IMR-90 (cell line): ENCODE data around the gene VPS8. TPM values are rescaled to one million over a fixed set of nuclear protein-coding genes. Genes with fewer than 3 reads are reported as not detected.

Source experiments
- ATAC-seq: fragments of 200-7000 bp; cut with Tn5 transposase; 2 replicates; pipeline ENCODE4 v1.9.1; 2020; ENCODE audit warnings: low read depth, mild to moderate bottlenecking, moderate library complexity
- BruUV-seq: library from RNA; stranded (reverse); fragments of 400-500 nt; replicated peaks from 2 replicates; lab custom pipeline; 2021; lab: Mats Ljungman, UMichigan
- CTCF ChIA-PET: fragments of 300-600 bp; formaldehyde crosslinking; extraction: SDS; loops from one replicate; lab custom pipeline; 2021; ENCODE audit warnings: antibody characterized with exemption; lab: Yijun Ruan, JAX
- POLR2A ChIA-PET: fragments of 300-600 bp; sonication (Branson Sonifier 250); formaldehyde crosslinking; loops from one replicate; lab custom pipeline; 2022; ENCODE audit warnings: antibody characterized with exemption; ENCODE audit not compliant: unreplicated experiment; lab: Charles Lee
- DNase-seq: peaks from one replicate; pipeline ENCODE4 v3.0.0; 2013
- H2AFZ ChIP-seq: replicated peaks from 2 replicates; pipeline ENCODE3; 2013; ENCODE audit warnings: low read length, mild to moderate bottlenecking; ENCODE audit not compliant: poor library complexity
- H2AK5ac ChIP-seq: 2 replicates; pipeline ENCODE4 v1.6.1; 2013; ENCODE audit warnings: low read depth, low read length, inconsistent platforms
- H2AK9ac ChIP-seq: replicated peaks from 2 replicates; pipeline ENCODE3; 2013; ENCODE audit warnings: mild to moderate bottlenecking, low read depth, low read length, moderate library complexity; ENCODE audit not compliant: poor library complexity
- H2BK120ac ChIP-seq: 2 replicates; pipeline ENCODE4 v1.6.1; 2013; ENCODE audit warnings: low read depth, low read length, inconsistent platforms
- H2BK15ac ChIP-seq: 3 replicates; pipeline ENCODE4 v1.6.1; 2013; ENCODE audit warnings: low read depth, low read length, inconsistent platforms
- H2BK20ac ChIP-seq: 2 replicates; pipeline ENCODE4 v1.6.1; 2013; ENCODE audit warnings: low read depth, mild to moderate bottlenecking, inconsistent platforms, low read length, moderate library complexity
- H2BK5ac ChIP-seq: 2 replicates; pipeline ENCODE4 v1.6.1; 2013; ENCODE audit warnings: mild to moderate bottlenecking, low read depth, low read length, inconsistent platforms; ENCODE audit not compliant: poor library complexity, severe bottlenecking
- H3K14ac ChIP-seq: replicated peaks from 2 replicates; pipeline ENCODE4 v1.6.1; 2013; ENCODE audit warnings: low read depth, low read length, inconsistent platforms
- H3K18ac ChIP-seq: 2 replicates; pipeline ENCODE4 v1.6.1; 2013; ENCODE audit warnings: low read depth, low read length, control low read depth
- H3K23ac ChIP-seq: 2 replicates; pipeline ENCODE4 v1.6.1; 2013; ENCODE audit warnings: low read depth, low read length, inconsistent platforms
- H3K27ac ChIP-seq: 2 replicates; pipeline ENCODE4 v1.5.1; 2013; ENCODE audit warnings: mild to moderate bottlenecking, control low read depth, low read length; ENCODE audit not compliant: insufficient read depth
- H3K27me3 ChIP-seq: 2 replicates; pipeline ENCODE4 v1.6.1; 2013; ENCODE audit warnings: low read length; ENCODE audit not compliant: control insufficient read depth, insufficient read depth
- H3K36me3 ChIP-seq: 2 replicates; pipeline ENCODE4 v1.6.1; 2013; ENCODE audit warnings: low read length, mixed read lengths; ENCODE audit not compliant: control insufficient read depth, insufficient read depth
- H3K4ac ChIP-seq: 2 replicates; pipeline ENCODE4 v1.6.1; 2013; ENCODE audit warnings: low read depth, low read length, inconsistent platforms
- H3K4me1 ChIP-seq: 2 replicates; pipeline ENCODE4 v1.6.1; 2013; ENCODE audit warnings: low read length, mixed read lengths; ENCODE audit not compliant: control insufficient read depth, insufficient read depth
- H3K4me2 ChIP-seq: 2 replicates; pipeline ENCODE4 v1.6.1; 2013; ENCODE audit warnings: low read depth, mild to moderate bottlenecking, control low read depth, low read length, moderate library complexity
- H3K4me3 ChIP-seq: 2 replicates; pipeline ENCODE4 v1.5.1; 2013; ENCODE audit warnings: low read depth, mild to moderate bottlenecking, control low read depth, low read length, moderate library complexity; ENCODE audit not compliant: insufficient read depth
- H3K56ac ChIP-seq: 2 replicates; pipeline ENCODE4 v1.6.1; 2013; ENCODE audit warnings: low read length, inconsistent platforms; ENCODE audit not compliant: insufficient read depth; ENCODE audit errors: extremely low read depth
- H3K79me1 ChIP-seq, 2 experiments: 2 replicates each; pipeline ENCODE4 v1.6.1; 2013; ENCODE audit warnings: low read length in 2 of 2, inconsistent platforms in 1 of 2, low read depth in 1 of 2
- H3K9ac ChIP-seq: 2 replicates; pipeline ENCODE4 v1.6.1; 2013; ENCODE audit warnings: low read depth, low read length, control low read depth
- H3K9me1 ChIP-seq: 2 replicates; pipeline ENCODE4 v1.6.1; 2013; ENCODE audit warnings: low read length, inconsistent platforms; ENCODE audit not compliant: insufficient read depth
- H3K9me3 ChIP-seq: 2 replicates; pipeline ENCODE4 v1.6.1; 2013; ENCODE audit warnings: low read length; ENCODE audit not compliant: control insufficient read depth, insufficient read depth
- H4K20me1 ChIP-seq: 2 replicates; pipeline ENCODE4 v1.6.1; 2013; ENCODE audit warnings: low read length, inconsistent platforms; ENCODE audit not compliant: insufficient read depth
- H4K5ac ChIP-seq: 2 replicates; pipeline ENCODE4 v1.6.1; 2013; ENCODE audit warnings: mild to moderate bottlenecking, low read depth, low read length, control low read depth
- H4K8ac ChIP-seq, 2 experiments: 2 replicates each; pipeline ENCODE4 v1.6.1; 2013; ENCODE audit warnings: low read depth in 2 of 2, low read length in 2 of 2, control low read depth in 1 of 2, inconsistent platforms in 1 of 2
- H4K91ac ChIP-seq: 2 replicates; pipeline ENCODE4 v1.6.1; 2013; ENCODE audit warnings: low read depth, low read length, inconsistent platforms; ENCODE audit not compliant: insufficient read depth
- BHLHE40 ChIP-seq: fragments of 150-350 bp; IDR thresholded peaks from 2 replicates; pipeline ENCODE4 v1.6.1; 2016; ENCODE audit warnings: mild to moderate bottlenecking, low read depth, low read length
- CEBPB ChIP-seq: IDR thresholded peaks from 2 replicates; pipeline ENCODE4 v1.6.1; 2012; ENCODE audit warnings: low read depth, low read length, improper control_type of control experiment
- CHD1 ChIP-seq: IDR thresholded peaks from 2 replicates; pipeline ENCODE4 v1.6.1; 2012; ENCODE audit warnings: low read depth, low read length, improper control_type of control experiment
- FOS ChIP-seq: fragments of 150-350 bp; IDR thresholded peaks from 2 replicates; pipeline ENCODE4 v1.6.1; 2016; ENCODE audit warnings: low read depth, low read length
- MAZ ChIP-seq: IDR thresholded peaks from 2 replicates; pipeline ENCODE4 v1.6.1; 2012; ENCODE audit warnings: low read depth, mild to moderate bottlenecking, low read length, improper control_type of control experiment, moderate library complexity, borderline replicate concordance
- MXI1 ChIP-seq: IDR thresholded peaks from 2 replicates; pipeline ENCODE4 v1.6.1; 2012; ENCODE audit warnings: low read depth, mild to moderate bottlenecking, low read length, moderate library complexity, borderline replicate concordance
- NFE2L2 ChIP-seq: fragments of 150-350 bp; IDR thresholded peaks from 2 replicates; pipeline ENCODE4 v1.6.1; 2016; ENCODE audit warnings: low read depth, mild to moderate bottlenecking, low read length
- POLR2A ChIP-seq: IDR thresholded peaks from 2 replicates; pipeline ENCODE4 v1.6.1; 2012; ENCODE audit warnings: mild to moderate bottlenecking, low read depth, low read length
- RAD21 ChIP-seq: IDR thresholded peaks from 2 replicates; pipeline ENCODE4 v1.6.1; 2012; ENCODE audit warnings: low read length, improper control_type of control experiment
- RCOR1 ChIP-seq: IDR thresholded peaks from 2 replicates; pipeline ENCODE4 v1.6.1; 2012; ENCODE audit warnings: mild to moderate bottlenecking, low read length, improper control_type of control experiment; ENCODE audit not compliant: insufficient replicate concordance
- RFX5 ChIP-seq: IDR thresholded peaks from 2 replicates; pipeline ENCODE4 v1.8.0; 2012; ENCODE audit warnings: low read depth, mild to moderate bottlenecking, low read length, moderate library complexity
- SMC3 ChIP-seq: fragments of 150-350 bp; IDR thresholded peaks from 2 replicates; pipeline ENCODE4 v1.6.1; 2016; ENCODE audit warnings: low read depth, mild to moderate bottlenecking, antibody characterized with exemption, low read length, moderate library complexity
- WGBS, 2 experiments: methylation state at CpG; one replicate each; pipeline versions ENCODE4 v1.1.5 to v1.1.7; 2013; ENCODE audit warnings: missing lambda C conversion rate in 2 of 2; ENCODE audit not compliant: insufficient read length in 1 of 2; ENCODE audit errors: extremely low coverage in 2 of 2; 5-methylcytosine and 5-hydroxymethylcytosine counted together
- dilution Hi-C: fragments of 300-500 bp; cut with HindIII; formaldehyde crosslinking; loops from one replicate; pipeline ENCODE4 v1.14.3; 2018; ENCODE audit warnings: low sequenced_read_pairs; ENCODE audit not compliant: unreplicated experiment
- in situ Hi-C: fragments of 300-500 bp; cut with MboI; formaldehyde crosslinking; loops from 3 replicates; pipeline ENCODE4 v1.14.3; 2019; ENCODE audit warnings: low sequenced_read_pairs, inconsistent platforms, mixed read lengths
- intact Hi-C: fragments of 100-400 bp; cut with micrococcal nuclease; formaldehyde crosslinking; loops from 2 replicates; pipeline ENCODE4 v1.10.0; 2022
- polyA plus RNA-seq, 3 experiments: library from polyadenylated mRNA; depleted of rRNA; stranded (reverse); fragments of >200 nt; gene quantifications; 2 replicates each; pipeline ENCODE4 v1.2.3, GENCODE V29; 2012; ENCODE audit warnings: low replicate concordance in 1 of 3
- total RNA-seq: library from RNA; depleted of rRNA; stranded (reverse); fragments of >200 nt; gene quantifications from 2 replicates; pipeline ENCODE4 v1.2.3, GENCODE V29; 2012
- TF ChIP-seq, protein P1 (sequence below): fragments of 150-350 bp; IDR thresholded peaks from 2 replicates; pipeline ENCODE4 v1.6.1; 2017; ENCODE audit warnings: mild to moderate bottlenecking, antibody characterized with exemption, low read length, low read depth
- TF ChIP-seq, protein P2 (sequence below): fragments of 150-350 bp; IDR thresholded peaks from 2 replicates; pipeline ENCODE4 v1.6.1; 2016; ENCODE audit warnings: low read depth, mild to moderate bottlenecking, low read length, moderate library complexity, borderline replicate concordance
- TF ChIP-seq, protein P3 (sequence below): conservative IDR thresholded peaks from 2 replicates; pipeline ENCODE4 v1.5.1; 2012; ENCODE audit warnings: mild to moderate bottlenecking, low read depth, low read length, improper control_type of control experiment

The VPS8 gene
- total and polyA plus RNA-seq, 2 of the 4 experiments (the other 2 are of a cell fraction), result 14.0 to 56.1 TPM

DNA sequence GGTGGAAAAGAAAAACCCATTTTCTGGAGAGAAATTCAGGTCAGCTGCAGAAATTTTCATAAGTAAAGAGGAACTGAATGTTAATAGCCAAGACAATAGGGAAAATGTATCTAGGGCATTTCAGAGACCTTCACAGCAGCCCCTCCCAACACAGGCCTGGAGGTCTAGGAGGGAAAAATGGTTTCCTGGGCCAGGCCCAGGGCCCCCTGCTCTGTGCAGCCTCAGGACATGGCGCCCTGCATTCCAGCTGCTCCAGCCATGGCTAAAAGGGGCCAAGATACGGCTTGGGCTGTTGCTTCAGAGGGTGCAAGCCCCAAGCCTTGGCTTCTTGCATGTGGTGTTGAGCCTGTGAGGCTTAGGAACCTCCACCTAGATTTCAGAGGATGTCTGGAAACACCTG is 248.7 kb downstream of the VPS8 start:
- Histone ChIP-seq H3K27ac (no peak overlapping the region), H3K27me3 (no peaks in the 10 kb centered on the region), H3K23ac (no peak overlapping the region), H2AK9ac (no peak overlapping the region), H2BK120ac (no peak overlapping the region), H3K14ac (no peak overlapping the region), H3K79me1 (no peaks in the 10 kb centered on the region), H2BK15ac (no peak overlapping the region), H4K91ac (no peak overlapping the region), H4K8ac (no peak overlapping the region), H4K20me1 (no peaks in the 10 kb centered on the region), H2AK5ac (no peak overlapping the region), H4K5ac (no peak overlapping the region), H3K4me2 (no peak overlapping the region), H3K4me3 (no peak overlapping the region), H3K56ac (no peak overlapping the region), H2BK20ac (no peak overlapping the region), H2BK5ac (no peak overlapping the region), H2AFZ (no peak overlapping the region), H3K9me1 (no peaks in the 10 kb centered on the region), H3K18ac (no peak overlapping the region), H3K9ac (no peak overlapping the region), H3K9me3 (peaks cover 2% of the 10 kb centered on the region; the same call in 1 of the 2 replicates), H3K36me3 (no peaks in the 10 kb centered on the region), H3K4me1 (no peaks in the 10 kb centered on the region), H3K4ac (no peak overlapping the region)
- dilution Hi-C loops, result no loop called here
- BruUV-seq, result no TSS peak
- in situ Hi-C loops, result no loop called here
- CTCF ChIA-PET, result no interaction called here
- intact Hi-C loops, result no loop called here
- no peak for DNase-seq
- no peak for ATAC-seq
- no CpG with 5 or more reads among the region's 2 CpGs for WGBS, 2 experiments
- POLR2A ChIA-PET, result no interaction called here
- TF ChIP-seq NFE2L2 (no peak), BHLHE40 (no peak), RFX5 (no peak), SMC3 (no peak), MXI1 (no peak), CHD1 (no peak), RAD21 (no peak), RCOR1 (no peak), MAZ (no peak), POLR2A (no peak), FOS (no peak), CEBPB (no peak)
- TF ChIP-seq, protein P1, sequence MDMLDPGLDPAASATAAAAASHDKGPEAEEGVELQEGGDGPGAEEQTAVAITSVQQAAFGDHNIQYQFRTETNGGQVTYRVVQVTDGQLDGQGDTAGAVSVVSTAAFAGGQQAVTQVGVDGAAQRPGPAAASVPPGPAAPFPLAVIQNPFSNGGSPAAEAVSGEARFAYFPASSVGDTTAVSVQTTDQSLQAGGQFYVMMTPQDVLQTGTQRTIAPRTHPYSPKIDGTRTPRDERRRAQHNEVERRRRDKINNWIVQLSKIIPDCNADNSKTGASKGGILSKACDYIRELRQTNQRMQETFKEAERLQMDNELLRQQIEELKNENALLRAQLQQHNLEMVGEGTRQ, result no peak
- TF ChIP-seq, protein P2, sequence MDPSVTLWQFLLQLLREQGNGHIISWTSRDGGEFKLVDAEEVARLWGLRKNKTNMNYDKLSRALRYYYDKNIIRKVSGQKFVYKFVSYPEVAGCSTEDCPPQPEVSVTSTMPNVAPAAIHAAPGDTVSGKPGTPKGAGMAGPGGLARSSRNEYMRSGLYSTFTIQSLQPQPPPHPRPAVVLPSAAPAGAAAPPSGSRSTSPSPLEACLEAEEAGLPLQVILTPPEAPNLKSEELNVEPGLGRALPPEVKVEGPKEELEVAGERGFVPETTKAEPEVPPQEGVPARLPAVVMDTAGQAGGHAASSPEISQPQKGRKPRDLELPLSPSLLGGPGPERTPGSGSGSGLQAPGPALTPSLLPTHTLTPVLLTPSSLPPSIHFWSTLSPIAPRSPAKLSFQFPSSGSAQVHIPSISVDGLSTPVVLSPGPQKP, result no peak
- TF ChIP-seq, protein P3, sequence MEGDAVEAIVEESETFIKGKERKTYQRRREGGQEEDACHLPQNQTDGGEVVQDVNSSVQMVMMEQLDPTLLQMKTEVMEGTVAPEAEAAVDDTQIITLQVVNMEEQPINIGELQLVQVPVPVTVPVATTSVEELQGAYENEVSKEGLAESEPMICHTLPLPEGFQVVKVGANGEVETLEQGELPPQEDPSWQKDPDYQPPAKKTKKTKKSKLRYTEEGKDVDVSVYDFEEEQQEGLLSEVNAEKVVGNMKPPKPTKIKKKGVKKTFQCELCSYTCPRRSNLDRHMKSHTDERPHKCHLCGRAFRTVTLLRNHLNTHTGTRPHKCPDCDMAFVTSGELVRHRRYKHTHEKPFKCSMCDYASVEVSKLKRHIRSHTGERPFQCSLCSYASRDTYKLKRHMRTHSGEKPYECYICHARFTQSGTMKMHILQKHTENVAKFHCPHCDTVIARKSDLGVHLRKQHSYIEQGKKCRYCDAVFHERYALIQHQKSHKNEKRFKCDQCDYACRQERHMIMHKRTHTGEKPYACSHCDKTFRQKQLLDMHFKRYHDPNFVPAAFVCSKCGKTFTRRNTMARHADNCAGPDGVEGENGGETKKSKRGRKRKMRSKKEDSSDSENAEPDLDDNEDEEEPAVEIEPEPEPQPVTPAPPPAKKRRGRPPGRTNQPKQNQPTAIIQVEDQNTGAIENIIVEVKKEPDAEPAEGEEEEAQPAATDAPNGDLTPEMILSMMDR, result no peak
